ENCODE results near the gene WDR44. TPM values are rescaled to one million over a fixed set of nuclear protein-coding genes. Genes with fewer than 3 reads are reported as not detected.

Gene WDR44
- total and polyA plus RNA-seq, 2 of the 13 experiments (the other 11 are each of a cell fraction or from before 2014, with no cell fraction given): 2.2 to 4.3 TPM

DNA sequence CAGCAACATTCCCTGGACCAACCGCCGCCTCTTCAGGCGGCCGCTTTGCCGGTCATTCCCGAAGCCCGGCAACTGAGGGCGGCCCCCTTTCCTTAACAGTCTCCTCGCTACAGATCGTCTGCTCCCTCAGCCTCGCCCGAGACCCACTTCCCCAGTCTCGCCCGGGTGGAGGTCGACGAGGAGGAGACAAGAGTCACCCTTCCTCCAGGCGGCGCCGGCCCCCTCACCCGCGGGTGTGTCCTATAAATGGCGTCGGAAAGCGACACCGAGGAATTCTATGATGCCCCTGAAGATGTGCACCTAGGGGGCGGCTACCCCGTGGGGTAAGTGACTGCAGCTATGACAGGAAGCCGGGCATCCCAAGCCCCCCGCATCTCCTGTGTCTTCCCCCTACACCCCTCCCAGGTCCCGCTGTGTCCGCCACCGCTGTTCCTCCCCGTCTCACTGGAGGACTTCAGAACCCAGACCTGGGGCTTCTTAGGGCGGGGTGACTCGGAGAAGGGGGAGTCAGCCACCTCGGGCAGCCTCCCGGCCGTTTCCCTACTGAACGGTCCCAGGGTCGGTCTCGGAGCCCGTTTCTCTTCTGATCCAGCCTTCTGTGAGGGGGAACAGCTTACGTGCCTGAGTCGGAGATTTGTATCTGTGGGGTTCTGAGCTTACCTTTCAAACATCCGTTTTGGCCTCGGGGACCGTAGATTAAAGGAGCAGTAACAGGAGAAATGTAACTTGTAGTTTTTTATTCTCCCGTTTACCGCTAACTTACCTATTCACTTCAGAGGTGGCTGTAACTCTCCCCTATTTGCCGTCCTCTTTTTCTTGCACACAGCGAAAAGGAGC, 570 bp downstream of the WDR44 start (continued):
- TF ChIP-seq, protein P1, sequence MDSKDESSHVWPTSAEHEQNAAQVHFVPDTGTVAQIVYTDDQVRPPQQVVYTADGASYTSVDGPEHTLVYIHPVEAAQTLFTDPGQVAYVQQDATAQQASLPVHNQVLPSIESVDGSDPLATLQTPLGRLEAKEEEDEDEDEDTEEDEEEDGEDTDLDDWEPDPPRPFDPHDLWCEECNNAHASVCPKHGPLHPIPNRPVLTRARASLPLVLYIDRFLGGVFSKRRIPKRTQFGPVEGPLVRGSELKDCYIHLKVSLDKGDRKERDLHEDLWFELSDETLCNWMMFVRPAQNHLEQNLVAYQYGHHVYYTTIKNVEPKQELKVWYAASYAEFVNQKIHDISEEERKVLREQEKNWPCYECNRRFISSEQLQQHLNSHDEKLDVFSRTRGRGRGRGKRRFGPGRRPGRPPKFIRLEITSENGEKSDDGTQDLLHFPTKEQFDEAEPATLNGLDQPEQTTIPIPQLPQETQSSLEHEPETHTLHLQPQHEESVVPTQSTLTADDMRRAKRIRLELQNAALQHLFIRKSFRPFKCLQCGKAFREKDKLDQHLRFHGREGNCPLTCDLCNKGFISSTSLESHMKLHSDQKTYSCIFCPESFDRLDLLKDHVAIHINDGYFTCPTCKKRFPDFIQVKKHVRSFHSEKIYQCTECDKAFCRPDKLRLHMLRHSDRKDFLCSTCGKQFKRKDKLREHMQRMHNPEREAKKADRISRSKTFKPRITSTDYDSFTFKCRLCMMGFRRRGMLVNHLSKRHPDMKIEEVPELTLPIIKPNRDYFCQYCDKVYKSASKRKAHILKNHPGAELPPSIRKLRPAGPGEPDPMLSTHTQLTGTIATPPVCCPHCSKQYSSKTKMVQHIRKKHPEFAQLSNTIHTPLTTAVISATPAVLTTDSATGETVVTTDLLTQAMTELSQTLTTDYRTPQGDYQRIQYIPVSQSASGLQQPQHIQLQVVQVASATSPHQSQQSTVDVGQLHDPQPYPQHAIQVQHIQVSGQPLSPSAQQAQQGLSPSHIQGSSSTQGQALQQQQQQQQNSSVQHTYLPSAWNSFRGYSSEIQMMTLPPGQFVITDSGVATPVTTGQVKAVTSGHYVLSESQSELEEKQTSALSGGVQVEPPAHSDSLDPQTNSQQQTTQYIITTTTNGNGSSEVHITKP (CRISPR knock-in tag; IDR thresholded peaks at IDR 0.05; ENCODE audit: low read depth): no peak
- TF ChIP-seq, protein P2, sequence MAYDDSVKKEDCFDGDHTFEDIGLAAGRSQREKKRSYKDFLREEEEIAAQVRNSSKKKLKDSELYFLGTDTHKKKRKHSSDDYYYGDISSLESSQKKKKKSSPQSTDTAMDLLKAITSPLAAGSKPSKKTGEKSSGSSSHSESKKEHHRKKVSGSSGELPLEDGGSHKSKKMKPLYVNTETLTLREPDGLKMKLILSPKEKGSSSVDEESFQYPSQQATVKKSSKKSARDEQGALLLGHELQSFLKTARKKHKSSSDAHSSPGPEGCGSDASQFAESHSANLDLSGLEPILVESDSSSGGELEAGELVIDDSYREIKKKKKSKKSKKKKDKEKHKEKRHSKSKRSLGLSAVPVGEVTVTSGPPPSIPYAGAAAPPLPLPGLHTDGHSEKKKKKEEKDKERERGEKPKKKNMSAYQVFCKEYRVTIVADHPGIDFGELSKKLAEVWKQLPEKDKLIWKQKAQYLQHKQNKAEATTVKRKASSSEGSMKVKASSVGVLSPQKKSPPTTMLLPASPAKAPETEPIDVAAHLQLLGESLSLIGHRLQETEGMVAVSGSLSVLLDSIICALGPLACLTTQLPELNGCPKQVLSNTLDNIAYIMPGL (CRISPR knock-in tag; IDR thresholded peaks at IDR 0.05; ENCODE audit: borderline replicate concordance in 1 of 2, low read depth in 1 of 2): peak in 1 of 2 experiments; percentile 44; a peak in 1 of 4 replicates
- 0 out of 2 replicates have a peak, but pooled peaks have one; percentile 50 for TF ChIP-seq PCBP1 (IDR thresholded peaks at IDR 0.05; ENCODE audit: borderline replicate concordance, low read depth, low read length)

DNA sequence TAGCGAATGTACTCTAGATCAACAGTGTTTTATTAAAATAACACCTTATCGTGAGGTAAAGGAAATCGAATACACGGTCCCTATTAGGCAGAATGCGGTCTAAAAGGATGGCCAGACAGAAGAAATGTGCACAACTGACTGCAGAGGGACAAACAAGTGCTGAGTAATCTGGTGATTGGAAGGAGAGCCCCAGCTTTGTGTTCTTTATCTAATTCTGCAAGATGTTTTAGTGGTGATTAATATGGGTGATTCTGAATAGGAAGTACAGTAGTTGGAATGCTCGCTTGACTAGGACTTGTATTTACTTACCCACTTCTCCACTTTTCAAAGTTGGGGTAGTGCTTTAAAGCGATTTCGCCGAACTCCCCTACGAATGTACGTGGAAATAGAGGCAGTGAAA, 1.2 kb downstream of the WDR44 start:
- H3K9me3 ChIP-seq (ENCODE audit: low read length): no peaks in the 10 kb centered on the region
- peak overlapping the region; percentile 73 to 84 (median 75) for H3K4me3 ChIP-seq (replicated peaks in 1 of 3; ENCODE audit: insufficient read depth in 1 of 3, low read depth in 2 of 3, low read length in 3 of 3)
- no peaks in the 10 kb centered on the region for H3K36me3 ChIP-seq (replicated peaks in 1 of 2; ENCODE audit: control insufficient read depth in 1 of 2, insufficient read depth in 2 of 2, low read length in 2 of 2)
- ATAC-seq (no peak), FAIRE-seq (no peak), DNase-seq (ENCODE audit: low spot score) (peak; percentile 2)
- TSS peak; percentile 51 for BruUV-seq (replicated peaks)
- intact Hi-C loops (cut with micrococcal nuclease; ENCODE audit: unreplicated experiment) (no loop called here), in situ Hi-C loops (cut with HindIII; ENCODE audit: extremely low pct_ligation_motif_present, low pct_unique_long_range_greater_than_20kb) (no loop called here)
- ChIA-PET CTCF (ENCODE audit: low intra/inter-chr PET ratio, low total read pairs) (no interaction called here), POLR2A (no interaction called here)
- no peaks in the 10 kb centered on the region; a peak in 1 of 5 replicates for H3K27me3 ChIP-seq (ENCODE audit: control insufficient read depth in 1 of 2, insufficient read depth in 2 of 2, low read length in 2 of 2)
- peak overlapping the region; percentile 73 for H3K4me2 ChIP-seq (ENCODE audit: low read depth, low read length)
- WGBS (ENCODE audit: low lambda C conversion rate): 2% methylated on average over 10 of the region's 11 CpGs
- peaks cover 35% of the 10 kb centered on the region for H3K79me2 ChIP-seq (ENCODE audit: insufficient read depth, low read length)
- H4K20me1 ChIP-seq (ENCODE audit: insufficient read depth, low read length): no peaks in the 10 kb centered on the region
- TF ChIP-seq, protein P3, sequence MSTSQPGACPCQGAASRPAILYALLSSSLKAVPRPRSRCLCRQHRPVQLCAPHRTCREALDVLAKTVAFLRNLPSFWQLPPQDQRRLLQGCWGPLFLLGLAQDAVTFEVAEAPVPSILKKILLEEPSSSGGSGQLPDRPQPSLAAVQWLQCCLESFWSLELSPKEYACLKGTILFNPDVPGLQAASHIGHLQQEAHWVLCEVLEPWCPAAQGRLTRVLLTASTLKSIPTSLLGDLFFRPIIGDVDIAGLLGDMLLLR (CRISPR knock-in tag; IDR thresholded peaks at IDR 0.05): no peak
- no peak for TF ChIP-seq ZNF781 (CRISPR knock-in tag; IDR thresholded peaks at IDR 0.05; ENCODE audit: borderline replicate concordance, not compliant biosample characterization)
- no peak for TF ChIP-seq ERF (CRISPR knock-in tag; IDR thresholded peaks at IDR 0.05)
- no peak for TF ChIP-seq HDAC2 (CRISPR knock-in tag; IDR thresholded peaks at IDR 0.05)
- no peak for TF ChIP-seq MTF1 (CRISPR knock-in tag; IDR thresholded peaks at IDR 0.05)
- H3K27ac ChIP-seq (ENCODE audit: extremely low read length, insufficient read depth, low read length): peak overlapping the region; percentile 84
- H3K9ac ChIP-seq (ENCODE audit: insufficient read depth, low read depth, low read length): peak overlapping the region; percentile 79
- H3K4me1 ChIP-seq (ENCODE audit: insufficient read depth, low read length): peaks cover 14% of the 10 kb centered on the region
- no peak overlapping the region for H2AFZ ChIP-seq (ENCODE audit: low read length)

All from HepG2 (cell line).